ENCODE measurements around the gene SMCO3.

The SMCO3 gene

GRCh38 chr12:14810953-14811483 is 3.0 kb downstream of the SMCO3 start:
- Mint-ChIP-seq H3K27me3 (peaks cover 3% of the 10 kb centered on the region), H3K36me3 (no peaks in the 10 kb centered on the region), H3K9me3 (no peaks in the 10 kb centered on the region), H3K4me3 (no peak overlapping the region), H3K27ac (no peak overlapping the region), H3K4me1 (peaks cover 11% of the 10 kb centered on the region)
- CTCF ChIA-PET = interaction anchor here (0.8 to 1.9 kb wide), 6 partner anchors 8 to 410 kb away, joined by 3 to 7 read pairs (median 4); partner anchors contain the start of genes C12orf60, RERG and WBP11
- peak; percentile 25 for DNase-seq

- Mint-ChIP-seq H3K27me3 (peaks cover 3% of the 10 kb centered on the region), H3K36me3 (no peaks in the 10 kb centered on the region), H3K27ac (no peak overlapping the region), H3K4me1 (peaks cover 15% of the 10 kb centered on the region), H3K4me3 (no peak overlapping the region), H3K9me3 (no peaks in the 10 kb centered on the region)
- no peak for DNase-seq
- CTCF ChIA-PET = interaction anchor here (0.7 to 1.9 kb wide), 6 partner anchors 8 to 411 kb away, joined by 3 to 7 read pairs (median 4); partner anchors contain the start of genes C12orf60, RERG and WBP11
These were observed 3.6 kb downstream of the SMCO3 start for GRCh38 chr12:14810167-14810952.

GRCh38 chr12:14803830-14804160 is 10.2 kb downstream of the SMCO3 start:
- H3K36me3 Mint-ChIP-seq = peaks cover 10% of the 10 kb centered on the region
- DNase-seq = no peak
- CTCF ChIA-PET = interaction anchor here (0.7 to 2.5 kb wide), 3 partner anchors 8 to 27 kb away, joined by 4 to 7 read pairs (median 4); no protein-coding TSS in a partner anchor
- no peak overlapping the region for H3K4me3 Mint-ChIP-seq
- H3K27ac Mint-ChIP-seq = no peak overlapping the region
- peaks cover 8% of the 10 kb centered on the region for H3K4me1 Mint-ChIP-seq
- no peaks in the 10 kb centered on the region for H3K9me3 Mint-ChIP-seq
- H3K27me3 Mint-ChIP-seq = no peaks in the 10 kb centered on the region

- H3K27me3 Mint-ChIP-seq = no peaks in the 10 kb centered on the region
- peak; percentile 93 for DNase-seq
- H3K36me3 Mint-ChIP-seq = peaks cover 12% of the 10 kb centered on the region
- peaks cover 8% of the 10 kb centered on the region for H3K4me1 Mint-ChIP-seq
- CTCF ChIA-PET = interaction anchor here (0.7 to 2.5 kb wide), 4 partner anchors 8 to 26 kb away, joined by 3 to 7 read pairs (median 4); no protein-coding TSS in a partner anchor
- no peaks in the 10 kb centered on the region for H3K9me3 Mint-ChIP-seq
- peak within 1 kb of the TSS; percentile 81 for H3K27ac Mint-ChIP-seq
- H3K4me3 Mint-ChIP-seq = no peak within 1 kb of the TSS
These were observed 10.8 kb downstream of the SMCO3 start, which contains the start of the genes C12orf60 and WBP11 for GRCh38 chr12:14803011-14803829. Gene C12orf60 (plus strand): TSS chr12:14803670. CDS start chr12:14822936, 19,266 bp downstream. Gene WBP11 (minus strand): TSS chr12:14803478. CDS start chr12:14801383, 2,095 bp downstream.

GRCh38 chr12:14802721-14803010 is 11.3 kb downstream of the SMCO3 start:
- no peaks in the 10 kb centered on the region for H3K9me3 Mint-ChIP-seq
- no peak for DNase-seq
- H3K27me3 Mint-ChIP-seq = no peaks in the 10 kb centered on the region
- no peak overlapping the region for H3K27ac Mint-ChIP-seq
- peaks cover 18% of the 10 kb centered on the region for H3K36me3 Mint-ChIP-seq
- CTCF ChIA-PET = interaction anchor here (1.0 to 2.5 kb wide), 3 partner anchors 9 to 22 kb away, joined by 3 to 7 read pairs (median 4); no protein-coding TSS in a partner anchor
- H3K4me3 Mint-ChIP-seq = no peak overlapping the region
- H3K4me1 Mint-ChIP-seq = peaks cover 8% of the 10 kb centered on the region

GRCh38 chr12:14802247-14802646 is 11.7 kb downstream of the SMCO3 start:
- no peak for DNase-seq

GRCh38 chr12:14795028-14795448 is 18.9 kb downstream of the SMCO3 start:
- peaks cover 74% of the 10 kb centered on the region for H3K36me3 Mint-ChIP-seq
- CTCF ChIA-PET = no interaction called here

More at GRCh38 chr12:14802247-14802646, 11.7 kb downstream of the SMCO3 start:
- CTCF ChIA-PET = interaction anchor here (1.0 to 2.5 kb wide), 2 partner anchors 8 to 9 kb away, joined by 3 to 7 read pairs; no protein-coding TSS in a partner anchor
- no peaks in the 10 kb centered on the region for H3K9me3 Mint-ChIP-seq
- peaks cover 22% of the 10 kb centered on the region for H3K36me3 Mint-ChIP-seq
- peak overlapping the region; percentile 81 for H3K27ac Mint-ChIP-seq
- peaks cover 8% of the 10 kb centered on the region for H3K4me1 Mint-ChIP-seq
- H3K4me3 Mint-ChIP-seq = no peak overlapping the region
- no peaks in the 10 kb centered on the region for H3K27me3 Mint-ChIP-seq

GRCh38 chr12:14785568-14785967 is 28.4 kb downstream of the SMCO3 start:
- Mint-ChIP-seq H3K27ac (no peak overlapping the region), H3K9me3 (no peaks in the 10 kb centered on the region)

More at GRCh38 chr12:14795028-14795448, 18.9 kb downstream of the SMCO3 start:
- Mint-ChIP-seq H3K27ac (peak overlapping the region; percentile 16), H3K27me3 (no peaks in the 10 kb centered on the region), H3K4me1 (no peaks in the 10 kb centered on the region), H3K9me3 (no peaks in the 10 kb centered on the region), H3K4me3 (no peak overlapping the region)
- DNase-seq = no peak

GRCh38 chr12:14784471-14784870 is 29.5 kb downstream of the SMCO3 start:
- CTCF ChIA-PET = interaction anchor here (0.6 to 1.4 kb wide), 3 partner anchors 9 to 43 kb away, joined by 3 to 4 read pairs (median 4); no protein-coding TSS in a partner anchor
- Mint-ChIP-seq H3K27ac (no peak overlapping the region), H3K4me3 (no peak overlapping the region), H3K4me1 (peaks cover 12% of the 10 kb centered on the region), H3K36me3 (peaks cover 42% of the 10 kb centered on the region), H3K27me3 (no peaks in the 10 kb centered on the region), H3K9me3 (no peaks in the 10 kb centered on the region)
- DNase-seq = no peak

More at GRCh38 chr12:14785568-14785967, 28.4 kb downstream of the SMCO3 start:
- peaks cover 8% of the 10 kb centered on the region for H3K4me1 Mint-ChIP-seq
- H3K27me3 Mint-ChIP-seq = no peaks in the 10 kb centered on the region
- CTCF ChIA-PET = interaction anchor here (1.4 kb wide), 1 partner anchor 8 kb away, joined by 4 read pairs; no protein-coding TSS in a partner anchor
- no peak overlapping the region for H3K4me3 Mint-ChIP-seq
- H3K36me3 Mint-ChIP-seq = peaks cover 53% of the 10 kb centered on the region
- no peak for DNase-seq

GRCh38 chr12:14782756-14783155 is 31.2 kb downstream of the SMCO3 start:
- DNase-seq = no peak
- CTCF ChIA-PET = no interaction called here
- H3K27ac Mint-ChIP-seq = no peak overlapping the region
- H3K36me3 Mint-ChIP-seq = peaks cover 29% of the 10 kb centered on the region
- H3K9me3 Mint-ChIP-seq = no peaks in the 10 kb centered on the region
- no peak overlapping the region for H3K4me3 Mint-ChIP-seq
- H3K4me1 Mint-ChIP-seq = peaks cover 17% of the 10 kb centered on the region
- peaks cover 5% of the 10 kb centered on the region for H3K27me3 Mint-ChIP-seq

GRCh38 chr12:14781563-14781962 is 32.4 kb downstream of the SMCO3 start:
- CTCF ChIA-PET = interaction anchor here (1.0 to 1.2 kb wide), 2 partner anchors 12 to 22 kb away, joined by 3 to 4 read pairs; partner anchors contain the start of genes C12orf60 and WBP11
- H3K4me3 Mint-ChIP-seq = no peak overlapping the region
- peaks cover 19% of the 10 kb centered on the region for H3K36me3 Mint-ChIP-seq
- peaks cover 5% of the 10 kb centered on the region for H3K27me3 Mint-ChIP-seq
- H3K4me1 Mint-ChIP-seq = peaks cover 26% of the 10 kb centered on the region
- no peak overlapping the region for H3K27ac Mint-ChIP-seq
- H3K9me3 Mint-ChIP-seq = no peaks in the 10 kb centered on the region
- DNase-seq = no peak

- Mint-ChIP-seq H3K4me3 (no peak overlapping the region), H3K4me1 (peaks cover 33% of the 10 kb centered on the region), H3K36me3 (peaks cover 22% of the 10 kb centered on the region), H3K9me3 (no peaks in the 10 kb centered on the region), H3K27ac (no peak overlapping the region), H3K27me3 (peaks cover 5% of the 10 kb centered on the region)
- no peak for DNase-seq
- CTCF ChIA-PET = interaction anchor here (0.6 to 1.4 kb wide), 4 partner anchors 9 to 523 kb away, joined by 3 to 4 read pairs (median 4); partner anchors contain the start of genes C12orf60, RERG and WBP11
These were observed 33.1 kb downstream of the SMCO3 start for GRCh38 chr12:14780859-14781258.

GRCh38 chr12:14779834-14780233 is 34.1 kb downstream of the SMCO3 start:
- Mint-ChIP-seq H3K4me3 (no peak overlapping the region), H3K27me3 (peaks cover 5% of the 10 kb centered on the region), H3K9me3 (no peaks in the 10 kb centered on the region), H3K4me1 (peaks cover 39% of the 10 kb centered on the region), H3K36me3 (peaks cover 22% of the 10 kb centered on the region), H3K27ac (no peak overlapping the region)
- CTCF ChIA-PET = interaction anchor here (0.9 to 1.4 kb wide), 2 partner anchors 10 to 441 kb away, joined by 3 read pairs; partner anchors contain the start of gene RERG
- no peak for DNase-seq

All from activated naive CD4-positive, alpha-beta T cell treated with anti-CD3 and anti-CD28 coated beads, Interleukin-2, amount 10 ng/mL, durations not matched to agents 7 days and 5 days (primary cell).